Neural progenitor cell (in vitro differentiated cells): Measurements from ENCODE around the gene STK39.

Experiments used
- CTCF ChIP-seq: fragments of 200-600 bp; sonication (generic); IDR thresholded peaks from 2 replicates; pipeline ENCODE4 v1.5.1; 2017; ENCODE audit warnings: antibody characterized with exemption, mild to moderate bottlenecking
- EZH2 ChIP-seq: fragments of 200-600 bp; sonication (generic); IDR thresholded peaks from 2 replicates; pipeline ENCODE4 v1.6.1; 2017; ENCODE audit warnings: antibody characterized with exemption, mild to moderate bottlenecking, moderate library complexity
- EZH2phosphoT487 ChIP-seq: fragments of 200-600 bp; sonication (generic); IDR thresholded peaks from 2 replicates; pipeline ENCODE4 v1.6.1; 2017; ENCODE audit warnings: antibody characterized with exemption

- TF ChIP-seq CTCF: no peak
- no peak for TF ChIP-seq EZH2phosphoT487
- no peak for TF ChIP-seq EZH2
Observed at GRCh38 chr2:168006498-168006897, 240.9 kb downstream of the STK39 start.
